ENCODE results near the gene ANKMY1. TPM values are rescaled to one million over a fixed set of nuclear protein-coding genes. Genes with fewer than 3 reads are reported as not detected.

ANKMY1 gene
- total RNA-seq, 2 experiments from 2014 or later, result 25.7 to 26.2 TPM

GRCh38 chr2:240441993-240442411, 115.8 kb downstream of the ANKMY1 start:
- no peak overlapping the region for H3K4me3 ChIP-seq (ENCODE audit: low read length)
- POLR2A ChIA-PET, result no interaction called here
- no peaks in the 10 kb centered on the region for H3K36me3 Mint-ChIP-seq (ENCODE audit: low read depth)

GRCh38 chr2:240441326-240441992, 116.3 kb downstream of the ANKMY1 start:
- Histone ChIP-seq H3K36me3 (ENCODE audit: insufficient read depth, low read length) (no peaks in the 10 kb centered on the region), H3K4me3 (ENCODE audit: low read length) (no peak overlapping the region), H3K27ac (ENCODE audit: low read depth in 1 of 2, low read length in 2 of 2) (no peak overlapping the region), H3K4me1 (ENCODE audit: insufficient read depth, low read length) (peaks cover 14% of the 10 kb centered on the region), H3K27me3 (ENCODE audit: control insufficient read depth in 1 of 2, insufficient read depth in 2 of 2, low read length in 2 of 2) (peaks cover 17 to 18% of the 10 kb centered on the region in 2 experiments), H3K9me3 (ENCODE audit: control insufficient read depth in 1 of 2, insufficient read depth in 1 of 2, low read length in 2 of 2) (peaks cover 0 to 11% of the 10 kb centered on the region in 2 experiments)
- intact Hi-C loops (cut with DNase I, micrococcal nuclease), result no loop called here
- POLR2A ChIA-PET, result no interaction called here
- H3K9me3 Mint-ChIP-seq, result no peaks in the 10 kb centered on the region
- no peak overlapping the region for H3K4me3 Mint-ChIP-seq
- no peak for TF ChIP-seq CTCF (IDR thresholded peaks at IDR 0.05)
- DNase-seq (no peak), ATAC-seq (ENCODE audit: poor library complexity) (no peak)
- H3K27ac Mint-ChIP-seq, result no peak overlapping the region
- H3K27me3 Mint-ChIP-seq, result peaks cover 19% of the 10 kb centered on the region
- H3K36me3 Mint-ChIP-seq (ENCODE audit: low read depth), result no peaks in the 10 kb centered on the region
- CTCF ChIA-PET, result no interaction called here
- no peaks in the 10 kb centered on the region for H3K4me1 Mint-ChIP-seq (ENCODE audit: low read depth)

More at GRCh38 chr2:240441993-240442411, 115.8 kb downstream of the ANKMY1 start:
- Histone ChIP-seq H3K9me3 (ENCODE audit: control insufficient read depth in 1 of 2, insufficient read depth in 1 of 2, low read length in 2 of 2) (peaks cover 0 to 8% of the 10 kb centered on the region in 2 experiments), H3K27ac (ENCODE audit: low read depth in 1 of 2, low read length in 2 of 2) (no peak overlapping the region), H3K36me3 (ENCODE audit: insufficient read depth, low read length) (no peaks in the 10 kb centered on the region), H3K4me1 (ENCODE audit: insufficient read depth, low read length) (peaks cover 9% of the 10 kb centered on the region), H3K27me3 (ENCODE audit: control insufficient read depth in 1 of 2, insufficient read depth in 2 of 2, low read length in 2 of 2) (peaks cover 12% of the 10 kb centered on the region in 2 experiments)
- no peaks in the 10 kb centered on the region for H3K4me1 Mint-ChIP-seq (ENCODE audit: low read depth)
- H3K4me3 Mint-ChIP-seq, result no peak overlapping the region
- no peak for ATAC-seq (ENCODE audit: poor library complexity)
- no peaks in the 10 kb centered on the region for H3K9me3 Mint-ChIP-seq
- TF ChIP-seq CTCF (IDR thresholded peaks at IDR 0.05), result no peak
- peaks cover 19% of the 10 kb centered on the region for H3K27me3 Mint-ChIP-seq
- no peak overlapping the region for H3K27ac Mint-ChIP-seq
- CTCF ChIA-PET, result no interaction called here
- intact Hi-C loops (cut with DNase I, micrococcal nuclease), result no loop called here
- no peak for DNase-seq

GRCh38 chr2:240440704-240441320, 117.0 kb downstream of the ANKMY1 start:
- DNase-seq, result no peak
- no peak for ATAC-seq (ENCODE audit: poor library complexity)

More at GRCh38 chr2:240440704-240441320, 117.0 kb downstream of the ANKMY1 start:
- no peak for TF ChIP-seq CTCF (IDR thresholded peaks at IDR 0.05)
- no peak overlapping the region for H3K4me3 Mint-ChIP-seq
- intact Hi-C loops (cut with DNase I, micrococcal nuclease), result no loop called here
- H3K27me3 ChIP-seq (ENCODE audit: control insufficient read depth in 1 of 2, insufficient read depth in 2 of 2, low read length in 2 of 2), result peaks cover 18 to 19% of the 10 kb centered on the region in 2 experiments
- no peaks in the 10 kb centered on the region for H3K36me3 Mint-ChIP-seq (ENCODE audit: low read depth)
- CTCF ChIA-PET, result no interaction called here
- no peak overlapping the region for H3K27ac ChIP-seq (ENCODE audit: low read depth in 1 of 2, low read length in 2 of 2)
- H3K4me1 Mint-ChIP-seq (ENCODE audit: low read depth), result no peaks in the 10 kb centered on the region
- POLR2A ChIA-PET, result no interaction called here
- H3K36me3 ChIP-seq (ENCODE audit: insufficient read depth, low read length), result no peaks in the 10 kb centered on the region
- H3K4me1 ChIP-seq (ENCODE audit: insufficient read depth, low read length), result peaks cover 16% of the 10 kb centered on the region
- H3K27ac Mint-ChIP-seq, result no peak overlapping the region
- H3K4me3 ChIP-seq (ENCODE audit: low read length), result no peak overlapping the region
- peaks cover 15% of the 10 kb centered on the region for H3K27me3 Mint-ChIP-seq
- peaks cover 0 to 11% of the 10 kb centered on the region in 2 experiments for H3K9me3 ChIP-seq (ENCODE audit: control insufficient read depth in 1 of 2, insufficient read depth in 1 of 2, low read length in 2 of 2)
- H3K9me3 Mint-ChIP-seq, result no peaks in the 10 kb centered on the region
